ENCODE measurements around the gene AMPD3.

AMPD3 gene

GRCh38 chr11:10498426-10499250 is 43.6 kb downstream of the AMPD3 start:
- Histone ChIP-seq H2BK120ac (ENCODE audit: low read depth, low read length) (no peak overlapping the region), H3K36me3 (ENCODE audit: control insufficient read depth, insufficient read depth, low read length) (peaks cover 5% of the 10 kb centered on the region), H3K79me2 (ENCODE audit: control insufficient read depth, insufficient read depth, low read length) (no peaks in the 10 kb centered on the region), H2BK15ac (replicated peaks; ENCODE audit: low read depth) (no peak overlapping the region), H3K4me3 (ENCODE audit: low read length) (no peak overlapping the region), H3K4me1 (ENCODE audit: control insufficient read depth, low read depth, low read length) (no peaks in the 10 kb centered on the region), H2AK5ac (ENCODE audit: low read length) (no peak overlapping the region), H3K4ac (ENCODE audit: low read depth, low read length) (no peak overlapping the region), H3K4me2 (ENCODE audit: low read length) (no peak overlapping the region), H4K5ac (ENCODE audit: low read length) (no peak overlapping the region), H3K18ac (ENCODE audit: low read length) (no peak overlapping the region), H3K56ac (ENCODE audit: low read length) (no peak overlapping the region), H3K23ac (ENCODE audit: low read length) (no peak overlapping the region), H3K9ac (ENCODE audit: low read length) (no peak overlapping the region), H2BK5ac (ENCODE audit: low read length) (no peak overlapping the region), H3K27ac (ENCODE audit: low read depth, low read length) (no peak overlapping the region), H3K27me3 (ENCODE audit: insufficient read depth, low read length, poor library complexity) (no peaks in the 10 kb centered on the region), H3K79me1 (ENCODE audit: low read length) (no peaks in the 10 kb centered on the region), H4K8ac (ENCODE audit: low read depth, low read length) (no peak overlapping the region)
- DNase-seq: no peak
- no CpG with 5 or more reads among the region's 10 CpGs for WGBS (ENCODE audit: extremely low coverage, insufficient coverage, low lambda C conversion rate)

GRCh38 chr11:10499452-10499851 is 44.4 kb downstream of the AMPD3 start:
- no peak overlapping the region for H2AK5ac ChIP-seq (ENCODE audit: low read length)
- no peak overlapping the region for H3K27ac ChIP-seq (ENCODE audit: low read depth, low read length)
- H3K23ac ChIP-seq (ENCODE audit: low read length): no peak overlapping the region
- no peaks in the 10 kb centered on the region for H3K4me1 ChIP-seq (ENCODE audit: control insufficient read depth, low read depth, low read length)
- H3K4me2 ChIP-seq (ENCODE audit: low read length): no peak overlapping the region
- H3K79me1 ChIP-seq (ENCODE audit: low read length): no peaks in the 10 kb centered on the region
- no peak for DNase-seq
- H3K4me3 ChIP-seq (ENCODE audit: low read length): no peak overlapping the region
- H3K27me3 ChIP-seq (ENCODE audit: insufficient read depth, low read length, poor library complexity): no peaks in the 10 kb centered on the region
- no peak overlapping the region for H3K4ac ChIP-seq (ENCODE audit: low read depth, low read length)
- no peak overlapping the region for H2BK5ac ChIP-seq (ENCODE audit: low read length)
- no peak overlapping the region for H3K9ac ChIP-seq (ENCODE audit: low read length)
- H2BK15ac ChIP-seq (replicated peaks; ENCODE audit: low read depth): no peak overlapping the region
- no peaks in the 10 kb centered on the region for H3K79me2 ChIP-seq (ENCODE audit: control insufficient read depth, insufficient read depth, low read length)
- no peak overlapping the region for H4K5ac ChIP-seq (ENCODE audit: low read length)
- H2BK120ac ChIP-seq (ENCODE audit: low read depth, low read length): no peak overlapping the region
- no CpG with 5 or more reads among the region's 5 CpGs for WGBS (ENCODE audit: extremely low coverage, insufficient coverage, low lambda C conversion rate)
- H3K18ac ChIP-seq (ENCODE audit: low read length): no peak overlapping the region
- H3K56ac ChIP-seq (ENCODE audit: low read length): no peak overlapping the region
- H4K8ac ChIP-seq (ENCODE audit: low read depth, low read length): no peak overlapping the region
- peaks cover 5% of the 10 kb centered on the region for H3K36me3 ChIP-seq (ENCODE audit: control insufficient read depth, insufficient read depth, low read length)

DNA sequence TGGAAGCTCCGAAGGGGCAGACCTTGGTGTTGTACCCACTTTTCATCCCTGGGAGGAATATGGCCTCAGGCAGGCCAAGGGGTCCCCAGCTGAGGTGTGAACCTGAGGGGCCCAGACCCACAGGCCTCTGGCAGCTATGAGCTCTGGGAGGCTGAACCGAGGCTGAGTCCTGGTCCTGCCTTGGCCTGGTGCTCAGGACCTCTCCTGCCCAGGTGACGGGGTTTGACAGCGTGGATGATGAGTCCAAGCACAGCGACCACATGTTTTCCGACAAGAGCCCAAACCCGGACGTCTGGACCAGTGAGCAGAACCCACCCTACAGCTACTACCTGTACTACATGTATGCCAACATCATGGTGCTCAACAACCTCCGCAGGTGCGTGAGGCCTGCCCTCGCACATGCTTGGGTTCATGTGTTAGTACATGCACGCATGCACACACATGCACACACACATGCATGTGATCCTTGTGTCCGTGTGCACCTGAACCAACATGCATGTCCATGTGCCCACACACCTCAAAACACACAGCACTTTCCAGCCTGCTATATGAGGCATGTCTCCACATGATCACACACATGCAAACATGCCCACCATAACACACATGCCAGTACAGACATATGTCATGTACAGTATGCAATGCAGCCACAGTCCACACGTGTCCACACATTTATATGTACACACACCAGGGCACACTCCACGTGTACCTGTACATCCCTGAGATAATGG is 45.0 kb downstream of the AMPD3 start:
- Histone ChIP-seq H3K79me1 (ENCODE audit: low read length) (no peaks in the 10 kb centered on the region), H4K5ac (ENCODE audit: low read length) (no peak overlapping the region), H2BK15ac (replicated peaks; ENCODE audit: low read depth) (no peak overlapping the region), H3K4ac (ENCODE audit: low read depth, low read length) (no peak overlapping the region), H3K27me3 (ENCODE audit: insufficient read depth, low read length, poor library complexity) (no peaks in the 10 kb centered on the region), H3K79me2 (ENCODE audit: control insufficient read depth, insufficient read depth, low read length) (no peaks in the 10 kb centered on the region), H3K9ac (ENCODE audit: low read length) (no peak overlapping the region), H2BK5ac (ENCODE audit: low read length) (no peak overlapping the region), H3K4me2 (ENCODE audit: low read length) (no peak overlapping the region), H2BK120ac (ENCODE audit: low read depth, low read length) (no peak overlapping the region), H3K36me3 (ENCODE audit: control insufficient read depth, insufficient read depth, low read length) (peaks cover 5% of the 10 kb centered on the region), H2AK5ac (ENCODE audit: low read length) (no peak overlapping the region), H3K4me1 (ENCODE audit: control insufficient read depth, low read depth, low read length) (no peaks in the 10 kb centered on the region), H4K8ac (ENCODE audit: low read depth, low read length) (no peak overlapping the region), H3K18ac (ENCODE audit: low read length) (no peak overlapping the region), H3K56ac (ENCODE audit: low read length) (no peak overlapping the region), H3K4me3 (ENCODE audit: low read length) (no peak overlapping the region), H3K23ac (ENCODE audit: low read length) (no peak overlapping the region), H3K27ac (ENCODE audit: low read depth, low read length) (no peak overlapping the region)
- DNase-seq: no peak
- WGBS (ENCODE audit: extremely low coverage, insufficient coverage, low lambda C conversion rate): no CpG with 5 or more reads among the region's 15 CpGs

DNA sequence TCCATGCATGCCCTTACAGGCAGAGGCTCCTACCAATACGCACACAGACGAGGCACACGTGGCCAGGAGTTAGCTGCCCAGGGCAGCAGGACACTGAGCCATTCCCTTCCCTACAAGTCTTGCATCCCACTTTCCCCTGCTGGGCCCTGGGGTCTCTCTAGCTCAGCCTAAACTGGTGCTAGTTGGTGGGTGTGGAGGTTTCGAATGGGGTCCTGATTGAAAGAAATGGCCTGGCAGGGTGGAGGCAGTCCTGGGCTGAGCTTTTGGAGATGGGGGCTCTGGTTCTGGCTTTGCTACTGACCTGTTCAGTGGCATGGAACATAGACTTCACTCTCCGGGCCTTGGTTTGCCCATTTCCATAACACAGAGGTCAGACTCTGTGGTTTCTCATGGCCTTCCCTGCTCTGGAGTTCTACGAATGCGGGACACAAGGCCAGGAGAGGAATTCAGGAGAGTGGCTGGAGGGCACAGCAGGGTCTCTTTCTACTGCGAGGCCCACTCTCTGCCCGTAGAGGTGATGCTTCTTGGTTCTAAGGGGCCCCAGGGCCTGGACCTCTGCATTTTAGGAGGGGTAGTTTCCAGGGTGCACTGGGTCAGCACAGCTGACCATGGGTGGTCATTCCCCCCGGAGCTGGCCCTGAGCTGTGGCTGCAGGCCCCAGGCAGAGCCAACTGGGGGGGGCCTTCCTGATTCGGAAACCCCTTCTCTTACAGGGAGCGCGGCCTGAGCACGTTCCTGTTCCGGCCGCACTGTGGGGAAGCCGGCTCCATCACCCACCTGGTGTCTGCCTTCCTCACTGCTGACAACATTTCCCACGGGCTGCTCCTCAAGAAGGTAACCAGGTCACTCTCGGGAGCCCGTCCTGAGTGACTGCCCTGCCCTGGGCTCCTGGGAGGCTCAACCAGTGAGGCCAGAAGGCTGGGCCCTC is 46.0 kb downstream of the AMPD3 start:
- peaks cover 5% of the 10 kb centered on the region for H3K36me3 ChIP-seq (ENCODE audit: control insufficient read depth, insufficient read depth, low read length)
- no peak overlapping the region for H3K56ac ChIP-seq (ENCODE audit: low read length)
- WGBS (ENCODE audit: extremely low coverage, insufficient coverage, low lambda C conversion rate): no CpG with 5 or more reads among the region's 20 CpGs
- H3K4me1 ChIP-seq (ENCODE audit: control insufficient read depth, low read depth, low read length): no peaks in the 10 kb centered on the region
- no peak overlapping the region for H4K5ac ChIP-seq (ENCODE audit: low read length)
- H3K79me2 ChIP-seq (ENCODE audit: control insufficient read depth, insufficient read depth, low read length): no peaks in the 10 kb centered on the region
- H3K4me2 ChIP-seq (ENCODE audit: low read length): no peak overlapping the region
- H3K9ac ChIP-seq (ENCODE audit: low read length): no peak overlapping the region
- H2BK15ac ChIP-seq (replicated peaks; ENCODE audit: low read depth): no peak overlapping the region
- H3K23ac ChIP-seq (ENCODE audit: low read length): no peak overlapping the region
- H3K18ac ChIP-seq (ENCODE audit: low read length): no peak overlapping the region
- H4K8ac ChIP-seq (ENCODE audit: low read depth, low read length): no peak overlapping the region
- H2BK5ac ChIP-seq (ENCODE audit: low read length): no peak overlapping the region
- no peaks in the 10 kb centered on the region for H3K79me1 ChIP-seq (ENCODE audit: low read length)
- DNase-seq: no peak
- no peak overlapping the region for H3K27ac ChIP-seq (ENCODE audit: low read depth, low read length)
- H3K4ac ChIP-seq (ENCODE audit: low read depth, low read length): no peak overlapping the region
- no peak overlapping the region for H2AK5ac ChIP-seq (ENCODE audit: low read length)
- H2BK120ac ChIP-seq (ENCODE audit: low read depth, low read length): no peak overlapping the region
- H3K4me3 ChIP-seq (ENCODE audit: low read length): no peak overlapping the region
- H3K27me3 ChIP-seq (ENCODE audit: insufficient read depth, low read length, poor library complexity): no peaks in the 10 kb centered on the region

DNA sequence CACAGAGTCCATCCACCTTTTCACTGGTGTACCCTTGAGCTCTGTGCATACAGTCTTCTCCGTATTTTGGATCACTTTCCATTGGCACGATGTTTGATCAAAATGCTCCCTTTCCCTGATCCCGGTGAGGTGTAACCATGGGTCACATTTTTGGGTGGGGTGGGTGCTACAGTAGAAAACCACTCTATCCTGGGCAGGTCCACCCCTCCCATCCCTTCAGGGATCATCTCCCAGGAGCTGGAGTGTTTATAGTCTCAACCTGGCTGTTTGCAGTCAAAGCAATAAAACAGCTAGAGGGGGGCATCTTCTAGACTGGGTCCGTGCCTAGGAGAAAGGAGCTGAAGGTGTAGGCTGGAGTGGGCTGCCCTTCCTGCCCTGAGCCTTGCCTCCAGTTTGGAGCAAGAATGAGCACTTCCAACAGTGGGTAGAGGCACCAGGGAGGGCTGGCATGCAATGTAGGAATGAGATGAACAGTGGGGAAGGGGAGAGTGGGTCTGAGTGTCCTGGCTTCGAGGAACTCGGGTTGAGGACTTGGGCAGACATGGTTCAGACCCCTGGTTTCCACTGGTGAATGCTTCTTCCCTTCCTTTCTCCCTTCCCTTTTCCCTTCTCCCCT is 47.1 kb downstream of the AMPD3 start:
- Histone ChIP-seq H3K4me3 (ENCODE audit: low read length) (no peak overlapping the region), H3K27me3 (ENCODE audit: insufficient read depth, low read length, poor library complexity) (no peaks in the 10 kb centered on the region), H3K79me2 (ENCODE audit: control insufficient read depth, insufficient read depth, low read length) (no peaks in the 10 kb centered on the region), H4K5ac (ENCODE audit: low read length) (no peak overlapping the region), H3K27ac (ENCODE audit: low read depth, low read length) (no peak overlapping the region), H3K23ac (ENCODE audit: low read length) (no peak overlapping the region), H4K8ac (ENCODE audit: low read depth, low read length) (no peak overlapping the region), H2BK120ac (ENCODE audit: low read depth, low read length) (no peak overlapping the region), H3K9ac (ENCODE audit: low read length) (no peak overlapping the region), H2BK5ac (ENCODE audit: low read length) (no peak overlapping the region), H3K4me1 (ENCODE audit: control insufficient read depth, low read depth, low read length) (no peaks in the 10 kb centered on the region), H3K18ac (ENCODE audit: low read length) (no peak overlapping the region), H3K79me1 (ENCODE audit: low read length) (no peaks in the 10 kb centered on the region), H3K36me3 (ENCODE audit: control insufficient read depth, insufficient read depth, low read length) (peaks cover 5% of the 10 kb centered on the region), H3K56ac (ENCODE audit: low read length) (no peak overlapping the region), H3K4ac (ENCODE audit: low read depth, low read length) (no peak overlapping the region), H2BK15ac (replicated peaks; ENCODE audit: low read depth) (no peak overlapping the region), H3K4me2 (ENCODE audit: low read length) (no peak overlapping the region), H2AK5ac (ENCODE audit: low read length) (no peak overlapping the region)
- DNase-seq: no peak
- WGBS (ENCODE audit: extremely low coverage, insufficient coverage, low lambda C conversion rate): no CpG with 5 or more reads among the region's 6 CpGs
